ENCODE data around the gene MTHFD1L. TPM values are rescaled to one million over a fixed set of nuclear protein-coding genes. Genes with fewer than 3 reads are reported as not detected.

The MTHFD1L gene
- total RNA-seq, 8 experiments from 2014 or later, result 23.0 to 82.3 (median 37.5) TPM

- in situ Hi-C loops (cut with MboI; ENCODE audit: low pct_unique_long_range_greater_than_20kb in 2 of 9, low sequenced_read_pairs in 9 of 9, unreplicated experiment in 9 of 9), result loop anchor here in 8 of 9 experiments (10.0 to 25.0 kb wide), 4 partner anchors 293 to 318 kb away; no protein-coding TSS in a partner anchor
- Histone ChIP-seq H3K4me1 (replicated peaks in 1 of 2) (peaks cover 41 to 50% of the 10 kb centered on the region in 2 donors), H3K4me3 (no peak overlapping the region), H3K27ac (peak overlapping the region; percentile 44 to 46)
- WGBS, 10 experiments, result 32 to 96% (median 61%) methylated on average over 1 to 6 of the region's 7 CpGs
- ATAC-seq (replicated peaks in 6 of 8), result peak in 5 of 8 experiments; percentile 78 to 86 (median 82)
These were observed 153.6 kb downstream of the MTHFD1L start for GRCh38 chr6:151018911-151019782.

- peak in 3 of 8 experiments; percentile 47 to 70 (median 63) for ATAC-seq (replicated peaks in 6 of 8)
- H3K4me1 ChIP-seq (replicated peaks in 1 of 2), result peaks cover 41 to 50% of the 10 kb centered on the region in 2 donors
- WGBS, 10 experiments, result 0 to 68% (median 51%) methylated on average over 1 to 4 of the region's 4 CpGs
- in situ Hi-C loops (cut with MboI; ENCODE audit: low pct_unique_long_range_greater_than_20kb in 2 of 9, low sequenced_read_pairs in 9 of 9, unreplicated experiment in 9 of 9), result loop anchor here in 4 of 9 experiments (25.0 kb wide), 2 partner anchors 290 to 315 kb away; no protein-coding TSS in a partner anchor
- H3K4me3 ChIP-seq, result no peak overlapping the region
- H3K27ac ChIP-seq, result no peak overlapping the region
These were observed 156.4 kb downstream of the MTHFD1L start for GRCh38 chr6:151021896-151022295.

GRCh38 chr6:151022492-151022891 lies 157.0 kb downstream of the MTHFD1L start:
- Histone ChIP-seq H3K4me3 (no peak overlapping the region), H3K27ac (no peak overlapping the region), H3K4me1 (replicated peaks in 1 of 2) (peaks cover 41 to 50% of the 10 kb centered on the region in 2 donors)
- WGBS, 10 experiments, result 0 to 63% (median 20%) methylated on average over 1 to 2 of the region's 3 CpGs; no CpG with 5 or more reads in 5 of the 10 experiments
- ATAC-seq (replicated peaks in 6 of 8), result peak in 5 of 8 experiments; percentile 36 to 81 (median 77)
- in situ Hi-C loops (cut with MboI; ENCODE audit: low pct_unique_long_range_greater_than_20kb in 2 of 9, low sequenced_read_pairs in 9 of 9, unreplicated experiment in 9 of 9), result loop anchor here in 4 of 9 experiments (25.0 kb wide), 2 partner anchors 290 to 315 kb away; no protein-coding TSS in a partner anchor

DNA sequence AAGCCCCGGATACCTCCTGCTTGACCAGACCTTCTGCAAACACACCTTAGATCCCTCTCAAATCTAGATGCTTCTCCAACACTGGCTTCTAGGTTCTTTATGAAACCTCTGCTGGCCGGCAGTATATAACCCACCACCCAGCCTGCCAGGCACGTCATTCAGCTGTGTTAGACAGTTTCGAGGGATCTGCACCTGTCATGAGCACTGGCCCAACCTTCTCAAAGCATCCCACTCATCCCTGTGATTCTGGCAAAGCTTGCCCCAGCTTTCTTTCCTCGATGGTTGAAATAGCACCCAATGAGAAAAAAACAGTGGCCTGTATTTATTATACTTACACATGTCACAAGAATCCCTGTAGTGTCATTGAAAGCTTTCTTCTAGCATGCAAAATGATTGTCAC lies 157.8 kb downstream of the MTHFD1L start:
- in situ Hi-C loops (cut with MboI; ENCODE audit: low pct_unique_long_range_greater_than_20kb in 2 of 9, low sequenced_read_pairs in 9 of 9, unreplicated experiment in 9 of 9), result loop anchor here in 4 of 9 experiments (25.0 kb wide), 2 partner anchors 289 to 314 kb away; no protein-coding TSS in a partner anchor
- H3K27ac ChIP-seq, result no peak overlapping the region
- H3K4me1 ChIP-seq (replicated peaks in 1 of 2), result peaks cover 37 to 46% of the 10 kb centered on the region in 2 donors
- WGBS, 10 experiments, result 81 to 100% (median 98%) methylated on average over 1 to 5 of the region's 5 CpGs; no CpG with 5 or more reads in 1 of the 10 experiments
- no peak overlapping the region for H3K4me3 ChIP-seq
- ATAC-seq (replicated peaks in 6 of 8), result no peak

GRCh38 chr6:151024597-151024996 lies 159.1 kb downstream of the MTHFD1L start:
- H3K4me1 ChIP-seq (replicated peaks in 1 of 2), result peaks cover 24 to 33% of the 10 kb centered on the region in 2 donors
- WGBS, 10 experiments, result 80 to 100% (median 100%) methylated on average over 1 to 7 of the region's 7 CpGs
- H3K27ac ChIP-seq, result no peak overlapping the region
- no peak for ATAC-seq (replicated peaks in 6 of 8)
- H3K4me3 ChIP-seq, result no peak overlapping the region
- in situ Hi-C loops (cut with MboI; ENCODE audit: low pct_unique_long_range_greater_than_20kb in 2 of 9, low sequenced_read_pairs in 9 of 9, unreplicated experiment in 9 of 9), result loop anchor here in 4 of 9 experiments (25.0 kb wide), 2 partner anchors 288 to 313 kb away; no protein-coding TSS in a partner anchor

- Histone ChIP-seq H3K4me3 (no peak overlapping the region), H3K27ac (no peak overlapping the region), H3K4me1 (replicated peaks in 1 of 2) (peaks cover 20 to 29% of the 10 kb centered on the region in 2 donors)
- in situ Hi-C loops (cut with MboI; ENCODE audit: low pct_unique_long_range_greater_than_20kb in 2 of 9, low sequenced_read_pairs in 9 of 9, unreplicated experiment in 9 of 9), result no loop called here
- 20 to 100% (median 95%) methylated on average over 1 to 8 of the region's 16 CpGs; no CpG with 5 or more reads in 2 of the 10 experiments for WGBS, 10 experiments
- ATAC-seq (replicated peaks in 6 of 8), result no peak
These were observed 159.6 kb downstream of the MTHFD1L start for GRCh38 chr6:151025076-151025475.

GRCh38 chr6:151026041-151026663 lies 160.7 kb downstream of the MTHFD1L start:
- 86 to 100% (median 94%) methylated on average over 1 to 4 of the region's 4 CpGs for WGBS, 10 experiments
- H3K4me1 ChIP-seq (replicated peaks in 1 of 2), result peaks cover 14 to 18% of the 10 kb centered on the region in 2 donors
- in situ Hi-C loops (cut with MboI; ENCODE audit: low pct_unique_long_range_greater_than_20kb in 2 of 9, low sequenced_read_pairs in 9 of 9, unreplicated experiment in 9 of 9), result no loop called here
- H3K27ac ChIP-seq, result no peak overlapping the region
- ATAC-seq (replicated peaks in 6 of 8), result no peak
- H3K4me3 ChIP-seq, result no peak overlapping the region

GRCh38 chr6:151027295-151027747 lies 161.8 kb downstream of the MTHFD1L start:
- in situ Hi-C loops (cut with MboI; ENCODE audit: low pct_unique_long_range_greater_than_20kb in 2 of 9, low sequenced_read_pairs in 9 of 9, unreplicated experiment in 9 of 9), result no loop called here
- Histone ChIP-seq H3K4me1 (replicated peaks in 1 of 2) (peaks cover 6 to 7% of the 10 kb centered on the region in 2 donors), H3K27ac (no peak overlapping the region), H3K4me3 (no peak overlapping the region)
- no peak for ATAC-seq (replicated peaks in 6 of 8)
- 67 to 100% (median 89%) methylated on average over 1 of the region's 1 CpG; no CpG with 5 or more reads in 7 of the 10 experiments for WGBS, 10 experiments

GRCh38 chr6:151027936-151028838 lies 162.7 kb downstream of the MTHFD1L start:
- Histone ChIP-seq H3K4me3 (no peak overlapping the region), H3K4me1 (replicated peaks in 1 of 2) (peaks cover 0 to 3% of the 10 kb centered on the region in 2 donors), H3K27ac (no peak overlapping the region)
- in situ Hi-C loops (cut with MboI; ENCODE audit: low pct_unique_long_range_greater_than_20kb in 2 of 9, low sequenced_read_pairs in 9 of 9, unreplicated experiment in 9 of 9), result no loop called here
- 86 to 100% (median 95%) methylated on average over 1 to 9 of the region's 15 CpGs; no CpG with 5 or more reads in 1 of the 10 experiments for WGBS, 10 experiments
- ATAC-seq (replicated peaks in 6 of 8), result no peak

DNA sequence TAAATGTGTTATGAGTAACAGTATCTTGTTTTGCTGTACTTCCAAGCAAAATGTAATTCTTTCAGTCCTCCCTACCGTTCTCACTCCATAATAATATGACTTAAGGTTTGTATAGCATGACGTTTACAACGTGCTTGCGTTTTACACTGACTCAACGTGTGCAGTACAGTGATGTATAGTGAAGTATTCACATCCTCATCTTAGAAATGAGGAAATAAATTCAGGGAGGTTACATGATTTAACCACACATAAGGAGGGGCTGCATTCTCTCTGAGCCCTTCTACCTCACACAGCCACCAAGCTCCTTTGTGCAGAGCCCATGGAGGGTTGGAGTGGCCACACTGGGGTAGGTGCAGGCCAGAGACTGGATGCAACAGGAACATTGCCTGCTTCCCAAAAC lies 164.5 kb downstream of the MTHFD1L start:
- H3K27ac ChIP-seq, result no peak overlapping the region
- ATAC-seq (replicated peaks in 6 of 8), result peak in 5 of 8 experiments; percentile 27 to 79 (median 51)
- no peak overlapping the region for H3K4me3 ChIP-seq
- 53 to 96% (median 88%) methylated on average over 2 to 5 of the region's 5 CpGs; no CpG with 5 or more reads in 2 of the 10 experiments for WGBS, 10 experiments
- H3K4me1 ChIP-seq (replicated peaks in 1 of 2), result peaks cover 0 to 3% of the 10 kb centered on the region in 2 donors
- in situ Hi-C loops (cut with MboI; ENCODE audit: low pct_unique_long_range_greater_than_20kb in 2 of 9, low sequenced_read_pairs in 9 of 9, unreplicated experiment in 9 of 9), result no loop called here

GRCh38 chr6:151032034-151032433 lies 166.5 kb downstream of the MTHFD1L start:
- in situ Hi-C loops (cut with MboI; ENCODE audit: low pct_unique_long_range_greater_than_20kb in 2 of 9, low sequenced_read_pairs in 9 of 9, unreplicated experiment in 9 of 9), result no loop called here
- no peak overlapping the region for H3K27ac ChIP-seq
- ATAC-seq (replicated peaks in 6 of 8), result no peak
- peaks cover 4 to 10% of the 10 kb centered on the region in 2 donors for H3K4me1 ChIP-seq (replicated peaks in 1 of 2)
- no peak overlapping the region for H3K4me3 ChIP-seq
- WGBS, 10 experiments, result 80 to 100% (median 94%) methylated on average over 1 to 3 of the region's 3 CpGs; no CpG with 5 or more reads in 3 of the 10 experiments
